KMS-11 (cell line): Measurements from ENCODE around the gene CRAMP1.

Experiments
- H2AFZ ChIP-seq: fragments of 200-600 bp; sonication (generic); 2 replicates; pipeline ENCODE4 v1.6.1; 2016; ENCODE audit warnings: antibody characterized with exemption, mixed run types, low read depth
- H3K27ac ChIP-seq: fragments of 200-600 bp; sonication (generic); 2 replicates; pipeline ENCODE4 v1.6.1; 2016; ENCODE audit warnings: mild to moderate bottlenecking, mixed run types
- H3K27me3 ChIP-seq: fragments of 200-600 bp; sonication (generic); 2 replicates; pipeline ENCODE4 v1.6.1; 2017; ENCODE audit warnings: mild to moderate bottlenecking, low read depth, mixed run types, moderate library complexity; ENCODE audit not compliant: insufficient read depth
- H3K36me3 ChIP-seq: fragments of 200-600 bp; sonication (generic); 2 replicates; pipeline ENCODE4 v1.6.1; 2017; ENCODE audit warnings: mild to moderate bottlenecking, mixed run types; ENCODE audit not compliant: insufficient read depth
- H3K4me1 ChIP-seq: fragments of 200-600 bp; sonication (generic); 2 replicates; pipeline ENCODE4 v1.6.1; 2016; ENCODE audit warnings: mild to moderate bottlenecking, low read depth, mixed run types; ENCODE audit not compliant: poor library complexity, severe bottlenecking
- H3K4me2 ChIP-seq: fragments of 200-600 bp; sonication (generic); 2 replicates; pipeline ENCODE4 v1.7.0; 2016; ENCODE audit warnings: mild to moderate bottlenecking, mixed run types
- H3K4me3 ChIP-seq: fragments of 200-600 bp; sonication (generic); IDR thresholded peaks from 2 replicates; pipeline ENCODE4 v1.6.1; 2017; ENCODE audit warnings: low read depth, low read length, mixed read lengths; ENCODE audit not compliant: insufficient read depth
- H3K79me2 ChIP-seq: fragments of 200-600 bp; sonication (generic); 2 replicates; pipeline ENCODE4 v1.6.1; 2016; ENCODE audit warnings: low read depth, mixed run types; ENCODE audit not compliant: insufficient read depth
- H3K9ac ChIP-seq: fragments of 200-600 bp; sonication (generic); 2 replicates; pipeline ENCODE4 v1.6.1; 2016; ENCODE audit warnings: mild to moderate bottlenecking, mixed run types
- H4K20me1 ChIP-seq: fragments of 200-600 bp; sonication (generic); 2 replicates; pipeline ENCODE4 v1.6.1; 2016; ENCODE audit warnings: mild to moderate bottlenecking, mixed run types; ENCODE audit not compliant: insufficient read depth
- CTCF ChIP-seq: fragments of 200-600 bp; sonication (generic); conservative IDR thresholded peaks from 2 replicates; pipeline ENCODE4 v1.6.1; 2017; ENCODE audit warnings: low read depth, mild to moderate bottlenecking, antibody characterized with exemption, low read length, moderate library complexity, mixed read lengths

The CRAMP1 gene

DNA sequence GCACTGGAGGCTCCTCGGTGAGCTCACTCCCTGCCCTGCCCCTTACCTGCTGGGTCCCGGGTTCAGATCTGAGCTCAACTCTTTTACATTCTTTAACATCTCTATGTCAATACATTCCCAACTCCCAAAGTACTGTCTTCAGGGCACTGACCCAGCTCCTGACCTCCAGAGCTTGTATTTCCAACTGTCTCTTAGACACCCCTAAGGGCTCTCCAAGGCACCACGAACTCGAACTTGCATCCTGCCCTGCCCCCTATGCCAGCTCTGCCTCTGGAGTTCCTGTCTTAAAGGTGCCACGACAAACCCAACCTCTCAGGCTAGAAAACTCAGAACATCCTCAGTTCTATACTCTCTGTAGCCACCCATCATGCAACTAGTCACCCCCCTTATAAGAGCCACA is 38.9 kb upstream of the CRAMP1 start:
- no peak overlapping the region for H3K27ac ChIP-seq
- no peaks in the 10 kb centered on the region for H4K20me1 ChIP-seq
- H3K79me2 ChIP-seq: no peaks in the 10 kb centered on the region
- H3K4me3 ChIP-seq: no peak overlapping the region
- no peak overlapping the region for H2AFZ ChIP-seq
- no peak for TF ChIP-seq CTCF
- no peak overlapping the region for H3K4me2 ChIP-seq
- no peaks in the 10 kb centered on the region for H3K36me3 ChIP-seq
- no peaks in the 10 kb centered on the region for H3K4me1 ChIP-seq
- no peak overlapping the region for H3K9ac ChIP-seq
- H3K27me3 ChIP-seq: no peaks in the 10 kb centered on the region

DNA sequence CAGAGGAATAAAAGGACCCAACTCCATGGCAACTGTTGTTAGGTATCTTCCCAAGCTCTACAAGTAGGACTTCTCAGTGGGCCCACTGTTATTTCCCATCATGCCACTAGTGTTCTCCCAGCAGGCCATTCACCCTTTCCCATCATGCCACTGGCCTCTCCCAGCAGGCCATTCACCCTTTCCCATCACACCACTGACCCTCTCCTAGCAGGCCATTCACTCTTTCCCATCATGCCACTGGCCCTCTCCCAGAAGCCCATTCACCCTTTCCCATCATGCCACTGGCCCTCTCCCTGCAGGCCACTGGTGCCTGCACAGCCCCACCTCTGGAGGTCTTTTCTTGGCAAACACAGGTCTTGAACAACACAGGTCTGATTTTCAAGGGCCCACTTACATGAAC is 36.6 kb upstream of the CRAMP1 start:
- Histone ChIP-seq H3K4me2 (no peak overlapping the region), H3K27me3 (no peaks in the 10 kb centered on the region), H3K27ac (no peak overlapping the region), H2AFZ (no peak overlapping the region), H3K4me3 (no peak overlapping the region), H3K36me3 (no peaks in the 10 kb centered on the region), H3K79me2 (no peaks in the 10 kb centered on the region), H3K4me1 (no peaks in the 10 kb centered on the region), H3K9ac (no peak overlapping the region), H4K20me1 (no peaks in the 10 kb centered on the region)
- no peak for TF ChIP-seq CTCF

DNA sequence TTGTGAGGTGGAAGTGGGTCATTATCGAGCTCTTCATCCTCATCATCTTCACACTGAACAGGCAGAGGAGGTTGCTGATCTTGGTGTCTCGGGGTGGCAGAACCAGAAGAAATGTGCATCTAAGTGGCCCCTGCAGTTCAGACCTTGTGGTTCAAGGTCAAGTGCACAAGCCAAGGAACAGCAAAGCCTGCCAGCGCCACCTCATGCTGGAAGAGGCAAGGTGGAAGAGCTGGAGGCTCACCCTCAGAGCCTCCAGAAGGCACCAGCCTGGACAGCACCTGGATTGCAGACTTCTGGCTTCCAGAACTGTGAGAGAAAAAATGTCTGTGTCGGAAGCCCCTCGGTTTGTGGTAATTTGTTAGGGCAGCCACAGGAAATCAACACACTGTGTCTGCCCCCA is 32.9 kb upstream of the CRAMP1 start:
- Histone ChIP-seq H3K79me2 (no peaks in the 10 kb centered on the region), H3K27me3 (no peaks in the 10 kb centered on the region), H3K9ac (no peak overlapping the region), H3K4me3 (no peak overlapping the region), H4K20me1 (no peaks in the 10 kb centered on the region), H3K4me1 (no peaks in the 10 kb centered on the region), H2AFZ (no peak overlapping the region), H3K27ac (no peak overlapping the region), H3K36me3 (no peaks in the 10 kb centered on the region), H3K4me2 (no peak overlapping the region)
- TF ChIP-seq CTCF: no peak

GRCh38 chr16:1580256-1580655 is 31.9 kb upstream of the CRAMP1 start:
- Histone ChIP-seq H3K4me3 (no peak overlapping the region), H4K20me1 (no peaks in the 10 kb centered on the region), H3K4me2 (no peak overlapping the region), H3K4me1 (no peaks in the 10 kb centered on the region), H3K27me3 (no peaks in the 10 kb centered on the region), H3K9ac (no peak overlapping the region), H2AFZ (no peak overlapping the region), H3K27ac (no peak overlapping the region), H3K36me3 (no peaks in the 10 kb centered on the region), H3K79me2 (no peaks in the 10 kb centered on the region)
- no peak for TF ChIP-seq CTCF

DNA sequence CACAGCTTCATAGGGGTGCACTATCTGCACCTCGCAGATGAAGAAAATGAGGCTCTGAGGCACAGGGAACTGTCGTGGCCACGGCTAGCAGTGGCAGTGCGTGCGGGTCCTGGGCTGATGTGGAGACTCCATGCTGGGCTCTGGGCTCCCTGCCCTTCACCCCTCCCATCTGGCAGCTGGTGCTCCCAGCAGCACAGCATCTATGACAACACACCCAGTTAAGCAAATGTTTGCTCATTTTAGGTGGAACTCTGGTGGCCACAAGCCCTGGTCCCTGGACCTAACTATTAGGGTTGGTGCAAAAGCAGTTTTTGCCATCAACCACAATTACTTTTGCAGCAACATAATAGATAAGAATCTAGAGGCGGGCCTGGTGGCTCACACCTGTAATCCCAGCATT is 31.2 kb upstream of the CRAMP1 start:
- Histone ChIP-seq H3K4me3 (no peak overlapping the region), H3K36me3 (no peaks in the 10 kb centered on the region)
- no peak for TF ChIP-seq CTCF

More for the DNA sequence above, 31.2 kb upstream of the CRAMP1 start:
- no peak overlapping the region for H2AFZ ChIP-seq
- no peaks in the 10 kb centered on the region for H3K4me1 ChIP-seq
- H3K9ac ChIP-seq: no peak overlapping the region
- H3K27ac ChIP-seq: no peak overlapping the region
- no peak overlapping the region for H3K4me2 ChIP-seq
- H3K27me3 ChIP-seq: no peaks in the 10 kb centered on the region
- H3K79me2 ChIP-seq: no peaks in the 10 kb centered on the region
- no peaks in the 10 kb centered on the region for H4K20me1 ChIP-seq
